Right ventricle myocardium inferior (tissue), 1 donor: ENCODE data around the gene CYBRD1. TPM values are rescaled to one million over a fixed set of nuclear protein-coding genes. Genes with fewer than 3 reads are reported as not detected.
A peak's percentile ranks its signal among the peaks of the same experiment; 100 is the strongest.
"Not testable (repeated sequence)": the region's sequence is repeated elsewhere in the genome, so short reads cannot be mapped to it uniquely, and the experiment has no call there.

Source experiments
- ATAC-seq: fragments of 200-7000 bp; cut with Tn5 transposase; one replicate; pipeline ENCODE4 v1.9.1; 2020; ENCODE audit warnings: mild to moderate bottlenecking, moderate library complexity
- DNase-seq: peaks from one replicate; pipeline ENCODE4 v3.0.0; 2021; ENCODE audit errors: missing footprints
- intact Hi-C: fragments of 100-400 bp; cut with DNase I; formaldehyde crosslinking; loops from one replicate; pipeline ENCODE4 v1.11.0; 2022
- total RNA-seq: library from RNA; stranded (reverse); fragmentation: NEBNext Ultra II Directional; extraction: Animal tissue kit (Norgen Biotek cat#: 25700); gene quantifications from one replicate; pipeline ENCODE4 v1.2.1, GENCODE V29; 2021
- donor health status: DM: no; HTN: yes; CAD: no; lungs with severe emphysema.

The CYBRD1 gene
- total RNA-seq, 1 donor from 2014 or later = 69.8 TPM

DNA sequence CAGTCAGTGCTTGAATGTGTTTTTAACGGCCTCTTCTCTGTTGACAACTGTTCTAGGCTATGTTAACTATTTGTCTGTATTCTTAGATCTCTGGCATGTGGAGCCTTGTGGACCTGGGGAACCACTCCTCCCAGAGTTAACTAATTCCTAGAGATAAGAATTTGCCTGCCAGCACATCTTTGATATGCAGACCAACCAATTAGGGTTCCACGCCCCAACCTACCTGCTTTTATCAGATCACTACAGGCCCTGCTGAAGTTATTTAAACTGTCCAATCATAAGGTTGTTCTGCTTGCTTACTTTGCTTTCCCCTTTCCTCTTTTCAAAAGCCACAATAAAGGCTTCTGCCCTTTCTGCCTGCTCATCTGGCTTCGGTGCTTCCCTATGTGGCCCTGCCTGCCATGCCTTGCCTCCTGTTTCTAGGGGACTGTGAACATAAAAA lies 8.5 kb upstream of the CYBRD1 start:
- ATAC-seq (peak; percentile 34), DNase-seq (no peak)
- intact Hi-C loops = no loop called here

DNA sequence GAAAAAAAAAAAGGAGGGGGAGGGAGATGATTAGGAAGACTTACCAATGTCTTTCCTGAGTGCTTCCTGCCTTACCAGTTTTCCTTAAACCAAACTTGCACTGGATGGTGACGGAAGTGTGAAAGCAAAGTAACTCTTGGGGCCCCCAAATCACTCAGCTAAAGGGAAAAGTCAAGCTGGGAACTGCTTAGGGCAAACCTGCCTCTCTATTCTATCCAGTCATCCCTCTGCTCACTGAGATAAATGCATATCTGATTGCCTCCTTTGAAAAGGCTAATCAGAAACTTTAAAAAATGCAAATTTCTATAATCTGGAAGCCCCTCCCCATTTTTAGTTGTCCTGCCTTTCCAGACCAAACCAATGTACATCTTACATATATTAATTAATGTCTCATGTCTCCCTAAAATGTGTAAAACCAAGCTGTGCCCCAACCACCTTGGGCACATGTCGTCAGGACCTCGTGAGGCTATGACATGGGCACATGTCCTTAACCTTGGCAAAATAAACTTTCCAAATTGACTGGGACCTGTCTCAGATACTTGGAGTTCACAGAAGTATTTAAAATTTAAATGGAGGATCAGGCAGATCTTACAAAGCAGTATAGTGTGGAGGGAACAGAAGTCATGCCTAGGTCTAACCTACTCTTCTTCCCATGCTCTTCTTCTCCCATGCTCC lies 7.2 kb upstream of the CYBRD1 start:
- intact Hi-C loops = no loop called here
- DNase-seq = no peak
- ATAC-seq = no peak

DNA sequence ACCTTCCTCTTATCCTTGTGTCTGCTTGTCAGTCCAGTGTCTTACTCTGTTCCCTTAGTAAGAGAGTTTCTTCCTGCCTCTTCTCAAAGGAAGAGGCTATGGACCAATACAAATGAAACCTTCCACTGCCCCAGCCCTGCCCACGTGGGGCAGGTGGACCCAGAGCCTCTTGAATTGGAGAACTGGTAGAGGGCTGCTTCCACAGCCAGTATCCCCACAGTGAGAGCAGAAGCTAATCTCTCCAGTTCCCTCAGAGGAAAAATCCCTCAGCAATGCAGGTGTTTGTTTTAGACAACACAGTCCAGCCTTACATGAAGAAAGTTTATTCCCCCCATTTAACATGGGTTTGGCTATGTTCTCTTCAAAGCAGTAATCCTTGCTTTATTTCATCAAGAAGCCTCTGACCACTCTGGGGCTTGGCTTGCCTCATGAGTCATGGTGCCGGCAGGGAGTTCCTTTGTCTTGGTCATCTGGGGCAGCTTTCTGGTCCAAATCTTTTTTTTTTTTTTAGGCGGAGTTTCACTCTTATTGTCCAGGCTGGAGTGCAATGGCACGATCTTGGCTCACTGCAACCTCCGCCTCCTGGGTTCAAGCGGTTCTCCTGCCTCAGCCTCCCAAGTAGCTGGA lies 6.5 kb upstream of the CYBRD1 start:
- DNase-seq = no peak
- no peak for ATAC-seq
- intact Hi-C loops = no loop called here

DNA sequence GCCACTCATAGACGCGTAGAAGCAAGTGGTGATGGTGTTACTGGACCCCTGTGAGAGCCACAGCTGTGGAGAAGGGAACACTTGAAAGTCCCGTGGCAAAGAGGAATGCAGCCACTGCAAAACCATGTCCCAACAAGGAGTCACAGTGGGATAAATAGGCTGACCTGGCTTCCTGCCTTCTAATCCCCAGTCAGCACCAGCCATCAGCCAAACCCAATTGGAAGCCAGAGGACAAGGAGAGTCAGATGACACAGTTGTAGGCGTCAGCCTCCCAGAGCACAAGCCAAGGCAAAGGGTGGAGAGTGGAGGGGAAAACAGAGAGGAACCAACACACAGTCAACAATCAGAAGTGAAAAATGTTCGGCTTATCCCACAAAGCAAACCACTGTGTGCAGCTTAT lies 5.5 kb upstream of the CYBRD1 start:
- DNase-seq (no peak), ATAC-seq (no peak)
- intact Hi-C loops = no loop called here

DNA sequence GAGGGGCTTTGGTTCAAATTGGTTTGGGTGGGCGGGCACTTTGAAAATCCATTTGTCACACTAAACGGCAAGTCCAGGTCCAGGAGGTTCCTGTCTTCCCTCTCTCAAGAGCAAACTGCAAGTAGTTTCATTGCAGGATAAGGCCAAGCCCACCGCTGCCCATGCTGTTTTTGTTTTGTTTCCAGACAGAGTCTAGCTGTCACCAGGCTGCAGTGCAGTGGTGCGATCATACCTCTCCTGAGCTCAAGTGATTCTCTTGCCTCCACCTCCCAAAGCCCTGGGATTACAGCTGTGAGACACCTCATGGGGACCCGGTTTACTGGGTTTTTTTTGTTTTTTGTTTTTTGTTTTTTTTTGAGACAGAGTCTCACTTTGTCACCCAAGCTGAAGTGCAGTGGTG lies 1.8 kb upstream of the CYBRD1 start:
- ATAC-seq = no peak
- intact Hi-C loops = no loop called here
- DNase-seq = no peak

DNA sequence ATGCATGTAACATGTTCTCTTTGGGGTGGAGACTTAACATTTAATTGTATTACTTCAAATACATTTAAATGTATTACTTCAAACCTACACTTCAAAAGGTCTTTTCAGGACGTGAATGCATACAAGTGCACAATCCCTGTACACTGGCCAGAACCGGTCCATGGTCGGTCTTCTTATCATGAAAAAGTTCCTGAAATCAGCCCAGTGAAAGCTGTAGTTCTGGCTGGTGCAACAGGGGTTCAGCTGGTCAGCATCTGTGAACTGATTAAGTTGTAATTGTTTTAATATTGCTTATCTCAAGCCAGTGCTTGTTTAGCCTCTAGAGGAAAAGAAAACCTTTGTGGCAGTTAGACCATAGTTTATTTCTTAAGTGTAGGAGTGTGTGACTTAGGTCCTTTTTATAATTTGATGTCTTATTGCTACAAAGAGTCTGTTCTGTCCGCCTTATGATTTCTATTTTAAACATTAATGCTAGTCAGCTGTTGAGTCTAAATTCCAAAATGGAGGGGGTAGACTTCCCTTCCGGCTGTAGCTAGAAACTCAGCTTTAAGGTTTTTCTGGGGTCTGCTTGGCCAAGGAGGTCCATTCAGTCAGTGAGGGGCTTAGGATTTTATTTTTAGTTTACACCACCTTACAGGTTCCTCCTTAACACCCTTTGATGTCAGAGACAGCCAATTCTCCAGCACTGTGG lies 768 bp upstream of the CYBRD1 start:
- intact Hi-C loops = no loop called here
- no peak for ATAC-seq
- no peak for DNase-seq

DNA sequence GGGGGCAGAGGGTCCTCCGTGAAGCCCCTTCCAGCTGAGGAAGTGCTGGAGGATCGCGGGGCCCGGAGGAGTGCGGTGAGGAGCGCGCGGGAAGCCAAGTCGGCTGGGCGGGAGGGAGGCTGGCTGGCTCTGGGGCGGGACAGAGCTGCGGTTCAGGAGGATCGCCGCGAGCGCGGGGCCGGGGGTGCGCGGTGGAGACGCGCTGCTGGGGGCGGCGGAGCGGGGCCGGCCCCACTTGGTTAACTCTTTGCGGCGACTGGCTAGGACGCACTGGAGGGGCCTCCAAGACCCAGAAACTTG lies 464 bp downstream of the CYBRD1 start:
- DNase-seq (peak; percentile 77), ATAC-seq (peak; percentile 38)
- intact Hi-C loops = loop anchor here (1.0 kb wide), 1 partner anchor 88 kb away; the partner anchor contains the start of gene DCAF17

DNA sequence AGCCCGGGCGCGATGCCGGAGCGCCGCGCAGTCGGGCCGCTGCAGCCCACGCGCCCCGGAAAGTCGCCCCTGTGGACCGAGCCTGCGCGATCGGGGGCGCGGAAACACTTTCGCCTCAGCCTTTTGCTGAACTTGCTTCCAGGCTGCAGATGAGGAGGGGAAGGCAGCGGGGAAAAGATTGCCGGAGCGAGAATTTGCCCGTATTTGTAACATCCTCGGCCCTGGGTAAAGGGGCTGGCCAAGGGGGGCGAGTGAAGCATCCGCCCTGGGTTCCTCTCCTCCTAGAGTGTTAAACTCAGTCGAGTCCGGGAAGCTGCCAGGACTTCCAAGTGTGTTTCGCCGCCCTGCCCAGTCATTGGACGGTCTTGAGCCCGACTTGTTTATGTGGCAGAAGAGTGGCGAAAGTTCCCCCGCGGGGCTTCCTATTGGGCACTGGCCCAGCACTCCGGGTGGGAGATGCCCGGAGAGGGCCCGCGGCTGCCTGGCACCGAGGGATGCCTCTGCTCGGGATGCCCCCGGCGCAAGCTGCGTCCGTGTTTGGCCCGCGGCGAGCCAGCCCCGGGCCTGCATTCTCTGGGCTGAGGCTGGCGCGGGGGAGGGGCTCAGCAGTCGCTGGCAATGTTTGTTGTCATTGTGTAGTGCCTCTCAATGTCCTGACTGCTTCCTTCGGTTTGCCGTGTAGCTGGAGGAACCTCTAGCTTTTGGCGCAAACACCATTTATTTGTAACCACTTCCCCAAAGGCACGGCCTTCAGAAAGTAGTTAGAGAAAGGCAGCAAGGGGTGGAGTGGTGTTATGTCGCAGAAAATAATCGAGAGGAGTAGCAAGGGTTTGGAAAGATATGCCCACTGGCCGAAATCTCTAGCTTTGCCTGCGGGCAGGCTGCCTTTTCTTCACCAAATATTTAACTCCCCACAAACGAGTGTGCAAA lies 1.1 kb downstream of the CYBRD1 start:
- DNase-seq (peak; percentile 89), ATAC-seq (peak; percentile 74)
- intact Hi-C loops = loop anchor here (1.0 kb wide), 1 partner anchor 89 kb away; the partner anchor contains the start of gene DCAF17

DNA sequence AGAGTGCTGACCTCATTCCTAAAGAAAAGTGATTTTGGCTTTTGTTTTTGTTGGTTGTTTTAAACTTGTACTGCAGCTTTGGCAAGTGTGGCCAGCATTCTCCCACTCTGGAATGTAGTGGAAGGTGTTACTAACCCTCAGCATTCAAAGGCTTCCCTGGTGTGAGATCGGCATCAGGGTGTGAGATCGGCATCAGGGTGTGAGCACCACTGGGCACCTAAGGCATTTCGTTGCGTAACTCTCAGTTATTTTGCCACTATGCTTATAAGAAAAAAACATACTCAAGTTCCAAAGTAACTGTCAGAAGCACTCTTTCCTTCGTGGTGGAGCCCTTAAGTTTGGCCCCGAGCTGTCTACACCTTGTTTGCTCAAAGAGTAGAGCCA lies 1.7 kb downstream of the CYBRD1 start:
- intact Hi-C loops = no loop called here
- ATAC-seq (no peak), DNase-seq (no peak)

DNA sequence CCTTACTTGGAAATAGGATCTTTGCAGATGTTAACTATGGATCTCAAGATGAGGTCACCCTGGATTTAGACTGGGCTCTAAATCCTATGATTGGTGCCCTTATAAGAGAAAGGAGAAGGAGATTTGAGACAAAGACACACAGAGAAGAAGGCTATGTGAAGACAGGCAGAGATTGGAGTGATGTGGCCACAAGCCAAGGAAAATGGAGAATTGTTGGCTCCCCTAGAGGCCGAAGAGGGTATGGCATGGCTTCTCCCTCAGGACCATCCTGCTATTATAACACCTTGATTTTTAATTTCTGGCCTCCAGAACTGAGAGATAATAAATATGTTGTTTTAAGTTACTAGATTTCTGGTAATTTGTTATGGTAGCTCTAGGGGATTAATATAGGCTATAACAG lies 7.6 kb downstream of the CYBRD1 start:
- intact Hi-C loops = no loop called here
- ATAC-seq (no peak), DNase-seq (no peak)

DNA sequence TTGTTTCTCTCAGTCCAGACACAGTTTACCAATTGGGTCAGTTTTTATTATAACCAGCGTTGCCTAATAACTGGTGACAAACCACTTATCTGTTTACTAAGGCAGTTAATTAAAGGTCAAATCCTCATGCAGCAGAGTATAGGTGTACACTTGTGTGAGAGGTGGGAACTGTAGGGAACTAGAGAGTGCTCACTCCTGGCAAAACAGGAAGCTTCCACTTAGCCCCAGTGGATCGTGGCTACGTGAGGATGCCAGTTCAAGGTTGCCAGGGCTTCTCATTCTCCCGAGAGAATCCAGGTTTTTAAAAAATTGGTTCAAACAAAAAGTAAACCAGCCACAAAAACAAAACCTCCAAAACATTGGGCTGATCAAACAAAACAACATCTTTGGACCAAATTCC lies 8.1 kb downstream of the CYBRD1 start:
- intact Hi-C loops = no loop called here
- ATAC-seq (no peak), DNase-seq (no peak)

DNA sequence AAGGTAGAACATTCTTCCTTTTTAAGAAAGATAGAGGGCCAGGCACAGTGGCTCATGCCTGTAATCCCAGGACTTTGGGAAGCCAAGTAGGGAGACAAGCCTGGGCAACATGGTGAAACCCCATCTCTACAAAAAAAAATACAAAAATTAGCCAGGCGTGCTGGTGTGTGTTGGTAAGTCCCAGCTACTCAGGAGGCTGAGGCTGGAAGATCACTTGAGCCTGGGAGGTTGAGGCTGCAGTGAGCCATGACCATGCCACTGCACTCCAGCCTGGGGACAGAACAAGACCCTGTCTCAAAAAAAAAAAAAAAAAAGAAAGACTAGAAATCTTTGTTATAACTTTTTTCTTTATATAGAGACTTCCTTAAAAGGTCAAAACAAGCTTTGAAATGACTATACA lies 8.6 kb downstream of the CYBRD1 start:
- ATAC-seq, intact Hi-C loops: not testable (repeated sequence)

DNA sequence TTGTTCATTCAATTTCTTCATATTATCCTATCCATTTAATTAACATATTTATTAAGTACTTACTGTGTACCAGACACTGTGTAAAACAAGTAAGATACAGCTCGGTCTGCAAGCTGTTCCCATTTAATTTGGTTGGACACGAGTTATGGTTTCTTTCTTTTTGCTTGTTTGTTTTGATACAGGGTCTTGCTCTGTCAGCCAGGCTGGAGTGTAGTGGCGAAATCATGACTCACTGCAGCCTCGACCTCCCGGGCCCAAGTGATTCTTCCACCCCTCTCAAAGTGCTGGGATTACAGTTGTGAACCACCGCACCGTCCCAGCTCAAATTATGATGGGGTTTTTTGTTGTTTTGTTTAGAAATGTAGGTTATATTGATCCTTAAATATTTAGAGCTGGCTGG lies 9.0 kb downstream of the CYBRD1 start:
- ATAC-seq = peak; percentile 48
- intact Hi-C loops = no loop called here
- no peak for DNase-seq

More for the DNA sequence above, 8.6 kb downstream of the CYBRD1 start:
- not testable (repeated sequence) for DNase-seq

DNA sequence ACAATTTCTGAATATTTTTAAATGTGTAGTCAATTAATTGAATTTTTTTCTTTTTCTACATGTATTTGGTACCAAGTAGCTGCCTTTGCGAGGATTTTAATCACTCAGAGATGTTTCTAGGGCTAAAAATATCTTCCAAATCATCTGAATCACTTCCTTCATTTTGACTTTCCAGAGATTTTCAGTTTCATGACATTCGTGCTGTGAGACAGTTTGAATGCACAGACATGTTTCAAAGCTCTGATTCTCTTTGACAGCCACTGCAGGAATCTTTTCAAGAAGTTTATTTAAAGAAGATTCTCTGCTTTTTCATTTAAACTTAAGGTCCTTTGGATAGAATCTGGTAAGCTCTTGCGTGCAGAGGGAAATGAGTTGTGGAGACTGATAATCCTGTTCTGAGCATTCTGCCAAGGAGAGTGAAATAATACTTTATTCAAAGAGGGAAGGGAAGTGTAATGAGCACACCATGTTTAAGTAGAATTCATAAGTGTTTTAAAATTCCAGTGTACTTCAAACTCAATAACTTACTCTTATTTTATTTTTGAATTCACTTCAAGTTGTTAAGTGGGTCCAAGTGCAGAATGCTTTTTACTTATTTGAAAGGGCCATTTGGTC lies 9.7 kb downstream of the CYBRD1 start:
- ATAC-seq (no peak), DNase-seq (no peak)
- intact Hi-C loops = no loop called here

DNA sequence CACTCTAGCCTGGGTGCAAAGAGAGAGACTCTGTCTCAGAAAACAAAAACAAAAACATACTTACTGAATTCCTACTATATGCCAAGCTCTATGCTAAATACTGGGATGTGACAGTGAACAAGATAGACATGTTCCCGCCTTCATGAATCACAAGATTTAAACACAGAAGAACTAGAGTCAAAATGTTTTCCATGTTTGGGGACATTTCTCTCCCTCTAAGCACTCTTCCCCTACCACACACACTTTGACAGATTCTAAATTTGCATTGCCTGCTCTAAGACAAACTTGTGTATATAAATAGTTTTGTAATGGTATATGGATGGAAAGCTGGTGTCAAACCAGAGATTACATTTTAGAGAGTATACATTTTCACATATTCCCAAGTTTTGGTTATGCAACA lies 11.1 kb downstream of the CYBRD1 start:
- no peak for ATAC-seq
- no peak for DNase-seq
- intact Hi-C loops = no loop called here

DNA sequence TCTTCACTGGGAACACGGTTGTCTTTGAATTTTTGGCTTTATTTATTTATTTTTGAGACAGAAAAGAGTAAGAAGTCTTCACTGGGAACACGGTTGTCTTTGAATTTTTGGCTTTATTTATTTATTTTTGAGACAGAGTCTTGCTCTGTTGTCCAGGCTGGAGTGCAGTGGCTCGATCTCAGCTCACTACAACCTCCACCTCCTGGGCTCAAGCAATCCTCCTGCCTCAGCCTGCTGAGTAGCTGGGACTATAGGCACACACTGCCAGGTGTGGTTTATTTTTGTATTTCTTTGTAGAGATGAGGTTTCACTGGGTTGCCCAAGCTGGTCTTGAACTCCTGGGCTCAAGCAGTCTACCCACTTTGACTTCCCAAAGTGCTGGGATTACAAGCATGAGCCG lies 13.3 kb downstream of the CYBRD1 start:
- DNase-seq, intact Hi-C loops, ATAC-seq: not testable (repeated sequence)

DNA sequence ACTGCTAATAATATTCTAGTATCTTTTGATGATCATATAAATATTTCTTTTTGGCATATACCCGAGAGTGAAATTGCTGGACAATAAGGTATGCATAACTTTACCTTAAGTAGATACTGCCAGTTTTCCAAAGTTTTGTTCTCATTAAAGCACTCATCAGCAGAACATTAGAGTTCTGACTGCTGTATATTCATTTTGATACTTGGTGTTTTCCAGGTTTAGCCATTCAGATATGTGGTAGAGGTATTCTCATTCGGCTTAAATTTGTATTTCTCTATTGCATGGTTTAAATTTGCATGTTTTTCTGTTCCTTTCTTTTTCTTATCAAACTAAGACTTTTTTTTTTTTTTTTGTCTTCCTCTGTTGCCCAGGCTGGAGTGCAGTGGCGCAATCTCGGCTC lies 18.2 kb downstream of the CYBRD1 start:
- intact Hi-C loops = no loop called here
- ATAC-seq (no peak), DNase-seq (no peak)

DNA sequence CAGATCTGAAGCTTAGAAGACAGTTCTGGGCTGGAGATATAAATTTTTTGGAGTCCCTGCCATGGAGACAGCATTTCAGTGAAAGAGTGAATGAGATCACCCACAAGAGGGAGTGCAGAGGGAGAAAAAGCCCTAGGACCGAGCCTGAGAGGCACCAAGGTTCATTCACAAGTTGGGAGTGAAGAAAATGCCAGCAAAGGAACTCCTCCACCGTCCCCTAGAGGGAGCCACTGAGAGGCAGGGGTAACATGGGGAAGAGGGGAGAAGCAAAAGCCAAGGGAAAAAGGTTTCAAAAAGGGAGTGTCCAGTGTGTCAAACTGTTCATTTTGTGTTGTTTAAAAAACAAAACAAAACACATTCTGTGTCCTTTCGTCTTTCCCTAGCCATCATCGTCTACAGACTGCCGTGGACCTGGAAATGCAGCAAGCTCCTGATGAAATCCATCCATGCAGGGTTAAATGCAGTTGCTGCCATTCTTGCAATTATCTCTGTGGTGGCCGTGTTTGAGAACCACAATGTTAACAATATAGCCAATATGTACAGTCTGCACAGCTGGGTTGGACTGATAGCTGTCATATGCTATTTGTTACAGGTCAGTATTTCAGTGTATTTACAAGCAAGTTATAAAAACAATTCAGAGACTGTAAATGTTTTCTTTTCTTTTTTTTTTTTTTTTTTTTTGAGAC lies 19.1 kb downstream of the CYBRD1 start:
- no peak for DNase-seq
- no peak for ATAC-seq
- intact Hi-C loops = no loop called here
